Mucosa of rectum (tissue), 2 donors: ENCODE data around the gene NBPF3.

Experiments used
- H3K27ac ChIP-seq, 2 donors: one replicate each; pipeline ENCODE4 v1.7.0; 2013; ENCODE audit warnings: inconsistent platforms in 2 of 2, low read depth in 2 of 2, low read length in 2 of 2
- H3K27me3 ChIP-seq, 2 donors: one replicate each; pipeline ENCODE4 v1.7.0; 2013; ENCODE audit warnings: low read length in 2 of 2; ENCODE audit not compliant: control insufficient read depth in 2 of 2, insufficient read depth in 2 of 2
- H3K36me3 ChIP-seq, 2 donors: one replicate each; pipeline ENCODE4 v1.7.0; 2013; ENCODE audit warnings: low read length in 2 of 2; ENCODE audit not compliant: control insufficient read depth in 2 of 2, insufficient read depth in 2 of 2
- H3K4me1 ChIP-seq, 2 donors: one replicate each; pipeline ENCODE4 v1.7.0; 2013; ENCODE audit warnings: low read length in 2 of 2, mild to moderate bottlenecking in 1 of 2; ENCODE audit not compliant: control insufficient read depth in 2 of 2, insufficient read depth in 2 of 2
- H3K4me3 ChIP-seq, 2 donors: one replicate each; pipeline ENCODE4 v1.7.0; 2013; ENCODE audit warnings: low read length in 2 of 2
- H3K9ac ChIP-seq, 2 donors: one replicate each; pipeline ENCODE4 v1.7.0; 2013; ENCODE audit warnings: low read length in 2 of 2, low read depth in 1 of 2, mild to moderate bottlenecking in 1 of 2
- H3K9me3 ChIP-seq, 2 donors: one replicate each; pipeline ENCODE4 v1.7.0; 2013; ENCODE audit warnings: low read length in 2 of 2; ENCODE audit not compliant: control insufficient read depth in 2 of 2
- donor health status: healthy.
- donor health status: Normal muscosa, but diverticular disease.

The NBPF3 gene

GRCh38 chr1:21525340-21525717, 85.4 kb downstream of the NBPF3 start:
- H3K9me3 ChIP-seq: no peaks in the 10 kb centered on the region
- no peaks in the 10 kb centered on the region for H3K36me3 ChIP-seq
- no peak overlapping the region for H3K9ac ChIP-seq
- no peaks in the 10 kb centered on the region for H3K27me3 ChIP-seq
- peaks cover 0 to 2% of the 10 kb centered on the region in 2 donors for H3K4me1 ChIP-seq
- H3K27ac ChIP-seq: no peak overlapping the region
- no peak overlapping the region for H3K4me3 ChIP-seq

GRCh38 chr1:21526441-21526840, 86.5 kb downstream of the NBPF3 start:
- no peaks in the 10 kb centered on the region for H3K27me3 ChIP-seq

GRCh38 chr1:21530368-21531016, 90.6 kb downstream of the NBPF3 start:
- peaks cover 0 to 3% of the 10 kb centered on the region in 2 donors for H3K4me1 ChIP-seq
- no peaks in the 10 kb centered on the region for H3K27me3 ChIP-seq
- H3K9me3 ChIP-seq: no peaks in the 10 kb centered on the region
- no peak overlapping the region for H3K27ac ChIP-seq
- no peak overlapping the region for H3K9ac ChIP-seq
- H3K4me3 ChIP-seq: no peak overlapping the region
- H3K36me3 ChIP-seq: no peaks in the 10 kb centered on the region

More at GRCh38 chr1:21526441-21526840, 86.5 kb downstream of the NBPF3 start:
- H3K9me3 ChIP-seq: no peaks in the 10 kb centered on the region
- H3K4me1 ChIP-seq: peaks cover 0 to 2% of the 10 kb centered on the region in 2 donors
- H3K4me3 ChIP-seq: no peak overlapping the region
- H3K9ac ChIP-seq: no peak overlapping the region
- H3K27ac ChIP-seq: no peak overlapping the region
- no peaks in the 10 kb centered on the region for H3K36me3 ChIP-seq

- no peaks in the 10 kb centered on the region for H3K27me3 ChIP-seq
- no peaks in the 10 kb centered on the region for H3K36me3 ChIP-seq
- no peak overlapping the region for H3K9ac ChIP-seq
- H3K27ac ChIP-seq: no peak overlapping the region
- no peaks in the 10 kb centered on the region for H3K9me3 ChIP-seq
- H3K4me1 ChIP-seq: peaks cover 0 to 3% of the 10 kb centered on the region in 2 donors
- no peak overlapping the region for H3K4me3 ChIP-seq
Observed at GRCh38 chr1:21531241-21531640, 91.3 kb downstream of the NBPF3 start.

GRCh38 chr1:21532496-21532895, 92.6 kb downstream of the NBPF3 start:
- Histone ChIP-seq H3K4me1 (peaks cover 0 to 3% of the 10 kb centered on the region in 2 donors), H3K9me3 (no peaks in the 10 kb centered on the region), H3K9ac (no peak overlapping the region), H3K4me3 (no peak overlapping the region), H3K36me3 (no peaks in the 10 kb centered on the region), H3K27ac (peak overlapping the region; percentile 31 to 44), H3K27me3 (no peaks in the 10 kb centered on the region)

GRCh38 chr1:21532992-21533534, 93.1 kb downstream of the NBPF3 start:
- H3K4me1 ChIP-seq: peaks cover 0 to 3% of the 10 kb centered on the region in 2 donors
- H3K9ac ChIP-seq: no peak overlapping the region
- H3K9me3 ChIP-seq: no peaks in the 10 kb centered on the region
- H3K36me3 ChIP-seq: no peaks in the 10 kb centered on the region
- H3K4me3 ChIP-seq: no peak overlapping the region
- peaks cover 0 to 4% of the 10 kb centered on the region in 2 donors for H3K27me3 ChIP-seq
- H3K27ac ChIP-seq: peak overlapping the region in 1 of 2 donors; percentile 31

GRCh38 chr1:21534146-21534545, 94.2 kb downstream of the NBPF3 start:
- Histone ChIP-seq H3K4me3 (no peak overlapping the region), H3K27ac (no peak overlapping the region), H3K4me1 (peaks cover 0 to 3% of the 10 kb centered on the region in 2 donors), H3K27me3 (peaks cover 0 to 7% of the 10 kb centered on the region in 2 donors), H3K9ac (no peak overlapping the region), H3K36me3 (no peaks in the 10 kb centered on the region), H3K9me3 (no peaks in the 10 kb centered on the region)
